Measurements from ENCODE around the gene MAN1B1.

- 0 out of 2 replicates have a peak, but pooled peaks have one; percentile 13 for TF ChIP-seq POLR2A (IDR thresholded peaks at IDR 0.05; ENCODE audit: low read length)
- no peak for TF ChIP-seq ELK1 (IDR thresholded peaks at IDR 0.05; ENCODE audit: low read depth, low read length)
- no peak for TF ChIP-seq CTCF (IDR thresholded peaks at IDR 0.05)
- no peak for TF ChIP-seq RFX5 (IDR thresholded peaks at IDR 0.05)
- no peak for TF ChIP-seq EP300 (IDR thresholded peaks at IDR 0.05)
- no peak for TF ChIP-seq FOXS1 (CRISPR knock-in tag; IDR thresholded peaks at IDR 0.05)
- no peak for TF ChIP-seq ZFP36 (IDR thresholded peaks at IDR 0.05; ENCODE audit: borderline replicate concordance, partially characterized antibody)
- TF ChIP-seq REST (IDR thresholded peaks at IDR 0.05): no peak
- no peak for TF ChIP-seq MYC (IDR thresholded peaks at IDR 0.05; ENCODE audit: borderline replicate concordance, low read length)
- no peak for TF ChIP-seq TP53 (CRISPR knock-in tag; IDR thresholded peaks at IDR 0.05)
- TF ChIP-seq KDM5A (IDR thresholded peaks at IDR 0.05): no peak
- peak; percentile 3; the same call in 1 of the 2 replicates for TF ChIP-seq MAX (IDR thresholded peaks at IDR 0.05)
Observed at GRCh38 chr9:137128158-137128861, 41.5 kb downstream of the MAN1B1 start.
